Neural crest cell (in vitro differentiated cells): Measurements from ENCODE around the gene C16orf82. TPM values are rescaled to one million over a fixed set of nuclear protein-coding genes. Genes with fewer than 3 reads are reported as not detected.
A peak's percentile ranks its signal among the peaks of the same experiment; 100 is the strongest.

Source experiments
- DNase-seq: peaks from one replicate; pipeline ENCODE4 v3.0.0; 2021; ENCODE audit warnings: low read depth, mixed read lengths, low spot score
- H3K27ac Mint-ChIP-seq: one replicate; pipeline ENCODE4 v1.8.0; 2021; ENCODE audit warnings: mild to moderate bottlenecking, mixed read lengths; ENCODE audit not compliant: unreplicated experiment
- H3K27me3 Mint-ChIP-seq: 2 replicates; pipeline ENCODE4 v1.8.0; 2021; ENCODE audit warnings: low read depth, mild to moderate bottlenecking, mixed read lengths
- H3K36me3 Mint-ChIP-seq: 2 replicates; pipeline ENCODE4 v1.8.0; 2021; ENCODE audit warnings: low read depth, mild to moderate bottlenecking, mixed read lengths
- H3K4me1 Mint-ChIP-seq: 2 replicates; pipeline ENCODE4 v1.8.0; 2021; ENCODE audit warnings: mixed read lengths
- H3K4me3 Mint-ChIP-seq: one replicate; pipeline ENCODE4 v1.8.0; 2021; ENCODE audit warnings: mild to moderate bottlenecking, mixed read lengths
- H3K9me3 Mint-ChIP-seq: 2 replicates; pipeline ENCODE4 v1.8.0; 2021; ENCODE audit warnings: mixed read lengths
- CTCF ChIP-seq: fragments of 200-600 bp; sonication (generic); conservative IDR thresholded peaks from 2 replicates; pipeline ENCODE4 v1.5.0; 2021; ENCODE audit warnings: antibody characterized with exemption, mild to moderate bottlenecking
- total RNA-seq: library from RNA; stranded (reverse); gene quantifications from 2 replicates; pipeline ENCODE4 v1.2.1, GENCODE V29; 2021

The C16orf82 gene
- total RNA-seq, 1 donor from 2014 or later, result 1.4 TPM

- no peak overlapping the region for H3K27ac Mint-ChIP-seq
- DNase-seq, result no peak
- peaks cover 2% of the 10 kb centered on the region for H3K27me3 Mint-ChIP-seq
- TF ChIP-seq CTCF, result no peak
- H3K4me1 Mint-ChIP-seq, result peaks cover 5% of the 10 kb centered on the region
- no peaks in the 10 kb centered on the region for H3K36me3 Mint-ChIP-seq
- H3K4me3 Mint-ChIP-seq, result no peak overlapping the region
- H3K9me3 Mint-ChIP-seq, result no peaks in the 10 kb centered on the region
Measured at GRCh38 chr16:27048316-27048715, 18.4 kb upstream of the C16orf82 start.

- Mint-ChIP-seq H3K27me3 (peaks cover 2% of the 10 kb centered on the region), H3K9me3 (no peaks in the 10 kb centered on the region), H3K4me1 (peaks cover 5% of the 10 kb centered on the region), H3K27ac (no peak overlapping the region), H3K36me3 (no peaks in the 10 kb centered on the region), H3K4me3 (no peak overlapping the region)
- no peak for TF ChIP-seq CTCF
- DNase-seq, result no peak
Measured at GRCh38 chr16:27049117-27049516, 17.6 kb upstream of the C16orf82 start.

GRCh38 chr16:27052007-27052406 lies 14.7 kb upstream of the C16orf82 start:
- Mint-ChIP-seq H3K27ac (no peak overlapping the region), H3K4me3 (no peak overlapping the region), H3K27me3 (peaks cover 2% of the 10 kb centered on the region), H3K36me3 (no peaks in the 10 kb centered on the region), H3K9me3 (no peaks in the 10 kb centered on the region), H3K4me1 (peaks cover 5% of the 10 kb centered on the region)
- TF ChIP-seq CTCF, result no peak
- no peak for DNase-seq

- Mint-ChIP-seq H3K9me3 (no peaks in the 10 kb centered on the region), H3K36me3 (no peaks in the 10 kb centered on the region), H3K4me1 (peaks cover 5% of the 10 kb centered on the region), H3K27ac (no peak overlapping the region), H3K4me3 (no peak overlapping the region), H3K27me3 (peaks cover 2% of the 10 kb centered on the region)
- DNase-seq, result no peak
- no peak for TF ChIP-seq CTCF
Measured at GRCh38 chr16:27053996-27054395, 12.7 kb upstream of the C16orf82 start.

GRCh38 chr16:27058299-27058698 lies 8.4 kb upstream of the C16orf82 start:
- Mint-ChIP-seq H3K9me3 (no peaks in the 10 kb centered on the region), H3K36me3 (no peaks in the 10 kb centered on the region), H3K27ac (no peak overlapping the region), H3K4me1 (no peaks in the 10 kb centered on the region), H3K27me3 (no peaks in the 10 kb centered on the region), H3K4me3 (no peak overlapping the region)
- DNase-seq, result no peak
- TF ChIP-seq CTCF, result no peak

GRCh38 chr16:27070776-27071175 lies 4.0 kb downstream of the C16orf82 start:
- DNase-seq, result no peak
- peaks cover 3% of the 10 kb centered on the region for H3K9me3 Mint-ChIP-seq
- no peaks in the 10 kb centered on the region for H3K27me3 Mint-ChIP-seq

More at GRCh38 chr16:27070776-27071175, 4.0 kb downstream of the C16orf82 start:
- H3K36me3 Mint-ChIP-seq, result peaks cover 3% of the 10 kb centered on the region
- TF ChIP-seq CTCF, result no peak
- peak overlapping the region; percentile 57 for H3K27ac Mint-ChIP-seq
- peaks cover 29% of the 10 kb centered on the region for H3K4me1 Mint-ChIP-seq
- no peak overlapping the region for H3K4me3 Mint-ChIP-seq
